H1 (cell line): ENCODE data around the gene PHF13.

Experiments used
- ATF3 ChIP-seq: IDR thresholded peaks from 2 replicates; pipeline ENCODE4 v1.6.1; 2011; ENCODE audit warnings: low read depth, mild to moderate bottlenecking, low read length; ENCODE audit not compliant: insufficient read depth
- BRCA1 ChIP-seq: IDR thresholded peaks from 2 replicates; pipeline ENCODE4 v1.6.1; 2012; ENCODE audit warnings: low read depth, low read length, improper control_type of control experiment
- CTCF ChIP-seq, 3 experiments: IDR thresholded peaks; 1 replicate in 2 of 3; 2 replicates in 1 of 3; pipeline versions ENCODE4 v1.5.1 to v1.6.1; 2011; ENCODE audit warnings: low read length in 3 of 3, mild to moderate bottlenecking in 3 of 3, inconsistent platforms in 2 of 3, low read depth in 1 of 3, moderate library complexity in 1 of 3; ENCODE audit not compliant: insufficient read depth in 1 of 3; ENCODE audit errors: control extremely low read depth in 1 of 3
- EZH2 ChIP-seq: fragments of 200-600 bp; sonication (generic); IDR thresholded peaks from 2 replicates; pipeline ENCODE4 v1.7.1; 2012; ENCODE audit warnings: low read depth, mild to moderate bottlenecking, moderate library complexity, low read length, inconsistent platforms; ENCODE audit not compliant: severe bottlenecking
- HDAC6 ChIP-seq: IDR thresholded peaks from one replicate; pipeline ENCODE4 v1.7.1; 2012; ENCODE audit warnings: low read depth, mild to moderate bottlenecking, inconsistent platforms, low read length, moderate library complexity
- MAX ChIP-seq: IDR thresholded peaks from 2 replicates; pipeline ENCODE4 v1.6.1; 2012; ENCODE audit warnings: inconsistent platforms
- POLR2A ChIP-seq, 2 experiments: IDR thresholded peaks; 1 replicate in 1 of 2; 2 replicates in 1 of 2; pipeline ENCODE4 v1.6.1; 2011; ENCODE audit warnings: low read depth in 2 of 2, low read length in 2 of 2, mild to moderate bottlenecking in 2 of 2; ENCODE audit errors: control extremely low read depth in 1 of 2

GRCh38 chr1:6570987-6571386, 42.5 kb upstream of the PHF13 start:
- TF ChIP-seq EZH2: no peak
- TF ChIP-seq BRCA1: no peak
- no peak for TF ChIP-seq HDAC6
- TF ChIP-seq ATF3: no peak
- TF ChIP-seq POLR2A (IDR thresholded peaks at IDR 0.05; ENCODE audit: control extremely low read depth in 1 of 2, low read depth in 2 of 2, low read length in 2 of 2): no peak
- TF ChIP-seq CTCF (IDR thresholded peaks at IDR 0.05; ENCODE audit: control extremely low read depth in 1 of 3, insufficient read depth in 1 of 3, low read depth in 1 of 3, low read length in 3 of 3): no peak
- TF ChIP-seq MAX: no peak
